ENCODE data around the gene SAYSD1.

DNA sequence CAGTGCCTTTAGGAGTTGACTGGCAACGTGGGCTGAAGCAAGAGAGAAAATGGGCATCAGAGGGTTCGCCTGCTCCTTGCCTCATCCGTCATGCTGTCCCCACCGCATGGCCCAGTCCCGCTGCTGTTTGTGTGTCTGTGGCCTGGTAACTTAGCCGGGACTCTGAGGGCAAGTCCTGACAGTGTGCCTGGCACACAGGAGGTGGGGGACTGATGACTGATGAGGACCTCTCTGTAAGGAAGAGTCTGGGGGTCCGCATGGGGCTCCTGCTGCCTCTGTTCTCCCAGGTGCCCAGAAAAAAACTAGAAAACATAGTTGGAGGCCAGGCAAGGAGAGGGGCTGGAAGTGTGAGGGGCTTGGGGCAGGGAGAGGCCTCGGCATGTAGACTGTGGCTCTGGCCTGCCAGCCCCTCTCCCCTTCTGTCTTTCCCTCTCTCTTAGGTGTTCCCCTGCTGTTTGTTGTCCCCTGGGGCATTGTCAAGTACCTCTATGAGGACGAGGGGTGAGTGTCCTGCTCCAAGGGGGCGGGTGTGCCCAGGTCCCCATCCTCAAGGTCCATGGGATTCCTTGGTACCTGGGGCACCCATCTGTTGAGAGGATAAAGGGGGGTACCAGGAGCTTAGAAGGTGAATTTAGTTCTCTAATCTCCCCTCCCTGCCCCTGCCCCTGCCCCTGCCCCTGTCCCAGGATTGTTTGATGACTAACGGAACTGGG lies 36.9 kb downstream of the SAYSD1 start:
- TF ChIP-seq CTCF (conservative IDR thresholded peaks at IDR 0.05) (no peak), ZFX (IDR thresholded peaks at IDR 0.05) (no peak)
